ENCODE measurements around the gene UPK2. TPM values are rescaled to one million over a fixed set of nuclear protein-coding genes. Genes with fewer than 3 reads are reported as not detected.
A peak's percentile ranks its signal among the peaks of the same experiment; 100 is the strongest.

The UPK2 gene
- 0.41 TPM in 1 of 2 replicates, not detected in the other for total RNA-seq
- long read RNA-seq: 0 reads

GRCh38 chr11:118956094-118956846, at the start of gene UPK2:
UPK2 (plus strand) TSS chr11:118956298; CDS start chr11:118956351, 53 bp downstream.
- H3K27me3 Mint-ChIP-seq: peaks cover 58% of the 10 kb centered on the region
- no peak within 1 kb of the TSS for H3K4me3 Mint-ChIP-seq (ENCODE audit: low read depth)
- H3K27ac Mint-ChIP-seq: no peak within 1 kb of the TSS
- H3K4me1 Mint-ChIP-seq (ENCODE audit: low read depth): no peaks in the 10 kb centered on the region
- DNase-seq (ENCODE audit: low spot score, unreplicated experiment): peak; percentile 89
- H3K9me3 Mint-ChIP-seq (ENCODE audit: low read depth): no peaks in the 10 kb centered on the region
- peak; percentile 98 for TF ChIP-seq CTCF (IDR thresholded peaks at IDR 0.05; ENCODE audit: unreplicated experiment)
- H3K36me3 Mint-ChIP-seq (ENCODE audit: insufficient read depth): no peaks in the 10 kb centered on the region

GRCh38 chr11:118907051-118908042, 48.8 kb upstream of the UPK2 start:
- peak overlapping the region; percentile 29 for H3K27ac Mint-ChIP-seq
- H3K27me3 Mint-ChIP-seq: no peaks in the 10 kb centered on the region
- no peaks in the 10 kb centered on the region for H3K36me3 Mint-ChIP-seq (ENCODE audit: insufficient read depth)
- no peak overlapping the region for H3K4me3 Mint-ChIP-seq (ENCODE audit: low read depth)
- H3K9me3 Mint-ChIP-seq (ENCODE audit: low read depth): no peaks in the 10 kb centered on the region
- TF ChIP-seq CTCF (IDR thresholded peaks at IDR 0.05; ENCODE audit: unreplicated experiment): peak; percentile 96
- DNase-seq (ENCODE audit: low spot score, unreplicated experiment): peak; percentile 94
- H3K4me1 Mint-ChIP-seq (ENCODE audit: low read depth): peaks cover 18% of the 10 kb centered on the region

GRCh38 chr11:118908264-118908663, 47.8 kb upstream of the UPK2 start:
- H3K27me3 Mint-ChIP-seq: no peaks in the 10 kb centered on the region
- peaks cover 27% of the 10 kb centered on the region for H3K4me1 Mint-ChIP-seq (ENCODE audit: low read depth)
- H3K36me3 Mint-ChIP-seq (ENCODE audit: insufficient read depth): no peaks in the 10 kb centered on the region
- H3K9me3 Mint-ChIP-seq (ENCODE audit: low read depth): no peaks in the 10 kb centered on the region
- no peak for TF ChIP-seq CTCF (IDR thresholded peaks at IDR 0.05; ENCODE audit: unreplicated experiment)
- H3K27ac Mint-ChIP-seq: no peak overlapping the region
- no peak for DNase-seq (ENCODE audit: low spot score, unreplicated experiment)
- no peak overlapping the region for H3K4me3 Mint-ChIP-seq (ENCODE audit: low read depth)

DNA sequence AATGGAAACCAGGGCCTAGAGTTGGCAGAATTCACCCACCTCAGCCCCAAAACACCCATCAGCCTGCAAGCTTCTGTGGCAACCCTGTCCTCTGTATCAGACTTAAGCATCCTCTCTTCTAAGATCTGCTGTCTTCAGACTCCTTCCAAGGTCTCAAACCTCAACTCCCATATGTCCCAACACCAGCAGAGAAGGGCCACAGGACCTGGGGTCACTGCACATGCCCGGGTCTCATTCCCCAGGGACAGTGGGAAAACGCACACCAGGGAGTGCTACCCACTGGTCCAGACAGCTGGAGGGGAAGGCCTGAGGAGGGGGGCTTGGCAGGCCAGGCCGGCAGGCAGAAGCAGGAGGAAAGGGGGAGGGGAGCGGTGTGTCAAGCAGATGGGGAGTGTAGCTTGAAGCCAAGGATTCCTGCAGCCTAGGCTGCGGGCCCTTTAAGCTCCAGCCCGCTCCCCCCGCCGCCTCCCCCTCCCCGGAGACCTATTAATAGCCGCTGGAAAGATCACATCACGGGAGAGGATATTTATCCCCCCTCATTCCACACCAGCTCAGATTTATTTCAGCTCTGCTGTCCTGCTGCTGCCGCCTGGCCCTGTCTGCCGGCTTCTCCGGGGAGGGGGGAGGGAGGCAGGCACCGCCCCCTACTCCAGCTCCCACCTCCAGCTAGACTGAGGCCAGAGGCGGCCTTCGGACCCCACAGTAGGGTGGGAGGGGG, 47.0 kb upstream of the UPK2 start:
- H3K36me3 Mint-ChIP-seq (ENCODE audit: insufficient read depth): no peaks in the 10 kb centered on the region

More for the DNA sequence above, 47.0 kb upstream of the UPK2 start:
- no peak for TF ChIP-seq CTCF (IDR thresholded peaks at IDR 0.05; ENCODE audit: unreplicated experiment)
- Mint-ChIP-seq H3K27ac (peak overlapping the region; percentile 67), H3K4me1 (ENCODE audit: low read depth) (peaks cover 27% of the 10 kb centered on the region), H3K27me3 (no peaks in the 10 kb centered on the region), H3K4me3 (ENCODE audit: low read depth) (peak overlapping the region; percentile 42), H3K9me3 (ENCODE audit: low read depth) (no peaks in the 10 kb centered on the region)
- no peak for DNase-seq (ENCODE audit: low spot score, unreplicated experiment)

All from progenitor cell of endocrine pancreas (in vitro differentiated cells).